HepG2 (cell line): ENCODE measurements around the gene ADGRV1. TPM values are rescaled to one million over a fixed set of nuclear protein-coding genes. Genes with fewer than 3 reads are reported as not detected.

Source experiments
- ARID3A ChIP-seq: IDR thresholded peaks from 2 replicates; pipeline ENCODE4 v1.6.1; 2012; ENCODE audit warnings: low read depth, low read length, improper control_type of control experiment
- ARID5B ChIP-seq: IDR thresholded peaks from 2 replicates; pipeline ENCODE4 v1.4.0; 2020; ENCODE audit warnings: mild to moderate bottlenecking, missing genetic modification reagents
- BHLHE40 ChIP-seq: IDR thresholded peaks from 2 replicates; pipeline ENCODE4 v1.6.1; 2011; ENCODE audit warnings: low read length, improper control_type of control experiment
- GFI1 ChIP-seq: sonication (generic); formaldehyde crosslinking; IDR thresholded peaks from 2 replicates; pipeline ENCODE4 v1.5.0; 2020; ENCODE audit warnings: missing genetic modification reagents, mild to moderate bottlenecking, borderline replicate concordance
- MEF2D ChIP-seq: sonication (generic); formaldehyde crosslinking; IDR thresholded peaks from 2 replicates; pipeline ENCODE4 v1.5.1; 2020; ENCODE audit warnings: mild to moderate bottlenecking, missing genetic modification reagents
- MIXL1 ChIP-seq: IDR thresholded peaks from 2 replicates; pipeline ENCODE4 v1.6.1; 2016
- REST ChIP-seq, 2 experiments: IDR thresholded peaks; 2 replicates each; pipeline ENCODE4 v1.6.1; 2011 to 2012; ENCODE audit warnings: low read length in 2 of 2, borderline replicate concordance in 1 of 2, low read depth in 1 of 2, mild to moderate bottlenecking in 1 of 2, moderate library complexity in 1 of 2
- RXRB ChIP-seq: IDR thresholded peaks from 2 replicates; pipeline ENCODE4 v1.6.1; 2016; ENCODE audit warnings: borderline replicate concordance, missing genetic modification reagents, missing compliant biosample characterization
- SAP130 ChIP-seq: IDR thresholded peaks from 2 replicates; pipeline ENCODE4 v1.6.1; 2016; ENCODE audit warnings: low read depth
- SATB2 ChIP-seq: sonication (generic); formaldehyde crosslinking; IDR thresholded peaks from 2 replicates; pipeline ENCODE4 v1.5.0; 2020; ENCODE audit warnings: missing genetic modification reagents
- SOX13 ChIP-seq, 3 experiments: fragments of 450-650 bp in 1 of 3; sonication (generic) in 1 of 3; formaldehyde crosslinking in 1 of 3; IDR thresholded peaks in 2 of 3; conservative IDR thresholded peaks in 1 of 3; 2 replicates each; pipeline versions ENCODE4 v1.5.0 to v1.6.1; 2016 to 2020; ENCODE audit warnings: antibody characterized with exemption in 1 of 3, mild to moderate bottlenecking in 1 of 3, missing compliant biosample characterization in 1 of 3, missing genetic modification reagents in 1 of 3, moderate library complexity in 1 of 3
- SP5 ChIP-seq: IDR thresholded peaks from 2 replicates; pipeline ENCODE4 v1.6.1; 2016; ENCODE audit warnings: low read depth, borderline replicate concordance
- TEAD3 ChIP-seq: optimal IDR thresholded peaks from 2 replicates; pipeline ENCODE3; 2016; ENCODE audit warnings: borderline replicate concordance
- THRA ChIP-seq: sonication (generic); formaldehyde crosslinking; IDR thresholded peaks from 2 replicates; pipeline ENCODE4 v1.4.0; 2020; ENCODE audit warnings: missing genetic modification reagents, borderline replicate concordance
- ZNF878 ChIP-seq: sonication (generic); formaldehyde crosslinking; IDR thresholded peaks from 2 replicates; pipeline ENCODE4 v1.8.1; 2023; ENCODE audit warnings: mild to moderate bottlenecking, missing genetic modification reagents, moderate library complexity
- ZSCAN12 ChIP-seq: sonication (generic); formaldehyde crosslinking; IDR thresholded peaks from 2 replicates; pipeline ENCODE4 v1.9.0; 2021; ENCODE audit warnings: mild to moderate bottlenecking, missing genetic modification reagents
- polyA plus RNA-seq, 8 experiments: library from polyadenylated mRNA; depleted of rRNA in 3 of 8; stranded (reverse) in 7 of 8; unstranded in 1 of 8; fragments of >200 nt; fragmentation: Illumina TruSeq in 4 of 8; extraction: Trizol in 4 of 8; gene quantifications; 2 replicates each; pipeline versions ENCODE4 v1.2.1 to v1.2.3, GENCODE V29; 2011 to 2016; ENCODE audit warnings: low read depth in 4 of 8, missing spikeins in 1 of 8, mixed read lengths in 1 of 8; ENCODE audit not compliant: insufficient read depth in 1 of 8
- total RNA-seq, 5 experiments: library from RNA; depleted of rRNA; stranded (reverse); fragments of >200 nt; fragmentation: Illumina TruSeq; extraction: Trizol; gene quantifications; 2 replicates each; pipeline ENCODE4 v1.2.3, GENCODE V29; 2016; ENCODE audit warnings: low read depth in 1 of 5
- TF ChIP-seq, protein P1 (sequence below): sonication (generic); formaldehyde crosslinking; conservative IDR thresholded peaks from 2 replicates; pipeline ENCODE4 v1.4.0; 2020; ENCODE audit warnings: missing genetic modification reagents

Gene ADGRV1
- total and polyA plus RNA-seq, 2 of the 13 experiments (the other 11 are each of a cell fraction or from before 2014, with no cell fraction given), result 1.7 to 3.9 TPM

DNA sequence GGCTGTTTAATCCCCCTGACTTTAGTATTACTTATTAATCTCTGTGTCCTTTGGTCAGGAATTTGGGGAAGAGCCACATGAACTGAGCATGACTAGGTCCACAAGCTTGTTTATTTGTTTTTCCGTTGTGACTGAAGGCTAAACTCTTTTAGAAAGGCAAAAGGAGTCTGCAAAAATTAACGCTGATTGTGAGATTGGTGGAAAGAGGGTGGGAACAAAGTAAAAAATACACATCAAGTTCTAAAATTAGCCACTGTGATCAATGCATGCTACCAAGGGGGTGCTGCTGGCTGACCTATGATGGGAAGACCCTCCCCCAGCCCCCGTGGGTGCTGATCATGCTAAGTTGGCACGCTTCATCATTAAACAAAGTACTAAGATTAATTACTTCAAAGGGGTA, 356.8 kb downstream of the ADGRV1 start (continued):
- peak; percentile 81 for TF ChIP-seq ARID3A
- TF ChIP-seq, protein P1, sequence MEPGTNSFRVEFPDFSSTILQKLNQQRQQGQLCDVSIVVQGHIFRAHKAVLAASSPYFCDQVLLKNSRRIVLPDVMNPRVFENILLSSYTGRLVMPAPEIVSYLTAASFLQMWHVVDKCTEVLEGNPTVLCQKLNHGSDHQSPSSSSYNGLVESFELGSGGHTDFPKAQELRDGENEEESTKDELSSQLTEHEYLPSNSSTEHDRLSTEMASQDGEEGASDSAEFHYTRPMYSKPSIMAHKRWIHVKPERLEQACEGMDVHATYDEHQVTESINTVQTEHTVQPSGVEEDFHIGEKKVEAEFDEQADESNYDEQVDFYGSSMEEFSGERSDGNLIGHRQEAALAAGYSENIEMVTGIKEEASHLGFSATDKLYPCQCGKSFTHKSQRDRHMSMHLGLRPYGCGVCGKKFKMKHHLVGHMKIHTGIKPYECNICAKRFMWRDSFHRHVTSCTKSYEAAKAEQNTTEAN, result 0 out of 2 replicates have a peak, but pooled peaks have one; percentile 45
- 0 out of 2 replicates have a peak, but pooled peaks have one; percentile 10 for TF ChIP-seq BHLHE40
- TF ChIP-seq RXRB (CRISPR knock-in tag), result peak; percentile 84
- TF ChIP-seq GFI1, result peak; percentile 45; the same call in 1 of the 2 replicates
- peak; percentile 94 for TF ChIP-seq ARID5B (CRISPR knock-in tag)
- peak; percentile 99 for TF ChIP-seq MEF2D (CRISPR knock-in tag)
- TF ChIP-seq SAP130 (CRISPR knock-in tag), result peak; percentile 72
- peak; percentile 80 for TF ChIP-seq MIXL1 (CRISPR knock-in tag)
- 0 out of 2 replicates have a peak, but pooled peaks have one; percentile 16 for TF ChIP-seq SATB2 (CRISPR knock-in tag)
- no peak for TF ChIP-seq SOX13 (IDR thresholded peaks at IDR 0.05)
- TF ChIP-seq SOX13 (CRISPR knock-in tag; conservative IDR thresholded peaks at IDR 0.05 in 1 of 2, IDR thresholded peaks at IDR 0.05 in 1 of 2), result peak in 1 of 2 experiments; percentile 85; a peak in 2 of 4 replicates
- peak; percentile 40; the same call in 1 of the 2 replicates for TF ChIP-seq THRA (CRISPR knock-in tag)
- peak; percentile 31; the same call in 1 of the 2 replicates for TF ChIP-seq ZNF878
- TF ChIP-seq ZSCAN12 (CRISPR knock-in tag), result no peak
- TF ChIP-seq SP5 (CRISPR knock-in tag), result peak; percentile 57; the same call in 1 of the 2 replicates
- TF ChIP-seq TEAD3 (CRISPR knock-in tag), result peak; percentile 65
- peak in 1 of 2 experiments; percentile 42; a peak in 1 of 4 replicates for TF ChIP-seq REST (IDR thresholded peaks at IDR 0.05; ENCODE audit: borderline replicate concordance in 1 of 2, low read depth in 1 of 2, low read length in 2 of 2)
